SKM-1 (cell line): Measurements from ENCODE around the gene DUSP16.
A peak's percentile ranks its signal among the peaks of the same experiment; 100 is the strongest.

Experiments
- DNase-seq: peaks from one replicate; lab custom pipeline; 2025; ENCODE audit not compliant: unreplicated experiment; lab: John Stamatoyannopoulos, UW

Gene DUSP16

GRCh38 chr12:12445165-12445881 is 117.3 kb downstream of the DUSP16 start:
- DNase-seq, result no peak

GRCh38 chr12:12443431-12443878 is 119.2 kb downstream of the DUSP16 start:
- no peak for DNase-seq

DNA sequence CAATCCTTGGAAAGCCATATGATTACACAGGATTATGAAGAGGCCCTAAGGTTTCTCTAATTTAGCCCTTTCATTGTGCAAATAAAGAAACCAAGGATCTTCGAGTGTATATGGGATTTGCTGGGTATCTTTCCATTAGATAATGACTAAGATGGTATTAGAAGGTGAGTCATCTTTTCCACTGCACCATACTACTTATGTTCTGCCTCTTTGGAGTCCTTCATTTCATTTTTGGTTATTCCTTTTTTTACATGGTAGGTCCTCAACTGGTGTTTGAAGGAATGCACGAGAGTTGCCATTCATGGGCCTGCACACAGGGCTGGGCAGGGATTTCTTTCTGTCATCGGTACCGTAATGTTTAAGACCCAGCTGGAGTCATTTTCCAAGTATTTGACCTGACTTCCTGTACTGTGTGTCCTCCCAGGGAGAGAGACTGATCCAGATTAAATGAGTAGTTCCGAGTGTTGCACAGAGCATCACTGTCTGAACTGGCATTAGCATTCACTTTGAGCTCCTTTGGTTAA is 120.1 kb downstream of the DUSP16 start:
- no peak for DNase-seq

DNA sequence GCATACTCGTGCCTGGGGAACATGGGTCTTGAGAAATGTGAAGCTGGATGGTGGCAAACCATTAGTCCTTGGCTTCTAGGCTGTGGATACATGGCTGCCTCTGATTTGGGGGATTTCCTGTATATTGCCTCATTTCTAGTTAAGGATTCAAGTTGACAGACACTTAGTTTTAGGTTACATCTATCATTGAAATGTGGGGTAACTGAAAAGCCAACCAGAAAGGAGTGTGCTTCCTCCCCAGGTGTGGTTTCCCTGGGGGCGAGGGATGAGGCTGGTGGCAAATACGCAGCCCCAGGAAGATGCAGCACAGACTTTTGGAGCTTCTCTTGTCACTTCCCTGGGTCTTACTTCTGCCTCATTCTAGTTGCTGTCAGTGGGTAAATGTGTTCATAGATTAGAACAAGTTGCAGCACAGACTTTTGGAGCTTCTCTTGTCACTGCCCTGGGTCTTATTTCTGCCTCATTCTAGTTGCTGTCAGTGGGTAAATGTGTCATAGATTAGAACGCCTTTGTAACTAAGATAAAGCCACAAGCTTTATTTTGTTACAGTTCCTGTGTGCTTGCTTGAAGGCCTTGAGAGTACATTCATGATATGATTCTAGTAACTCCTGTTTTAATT is 120.7 kb downstream of the DUSP16 start:
- DNase-seq, result no peak

GRCh38 chr12:12441429-12441807 is 121.2 kb downstream of the DUSP16 start:
- DNase-seq, result no peak

GRCh38 chr12:12440784-12441428 is 121.8 kb downstream of the DUSP16 start:
- no peak for DNase-seq

DNA sequence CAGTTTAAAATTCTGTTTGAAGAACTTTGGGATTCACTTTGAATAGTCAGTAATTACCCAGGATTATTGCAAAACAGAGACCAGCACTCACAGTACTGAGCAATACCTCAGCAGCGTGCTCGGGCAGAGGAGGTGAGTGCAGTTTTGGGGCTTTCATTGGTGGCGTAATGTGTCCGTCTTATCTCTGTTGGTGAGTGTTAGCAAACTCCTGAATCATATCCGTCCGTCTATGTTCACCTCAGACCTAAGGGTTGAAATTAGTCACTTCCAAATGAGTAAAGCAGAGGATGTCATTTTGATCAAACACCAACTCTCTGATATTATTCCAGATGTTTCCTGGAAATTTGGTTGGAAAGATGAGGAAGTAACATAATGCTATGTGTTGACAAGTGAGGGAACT is 123.0 kb downstream of the DUSP16 start:
- peak; percentile 41 for DNase-seq

DNA sequence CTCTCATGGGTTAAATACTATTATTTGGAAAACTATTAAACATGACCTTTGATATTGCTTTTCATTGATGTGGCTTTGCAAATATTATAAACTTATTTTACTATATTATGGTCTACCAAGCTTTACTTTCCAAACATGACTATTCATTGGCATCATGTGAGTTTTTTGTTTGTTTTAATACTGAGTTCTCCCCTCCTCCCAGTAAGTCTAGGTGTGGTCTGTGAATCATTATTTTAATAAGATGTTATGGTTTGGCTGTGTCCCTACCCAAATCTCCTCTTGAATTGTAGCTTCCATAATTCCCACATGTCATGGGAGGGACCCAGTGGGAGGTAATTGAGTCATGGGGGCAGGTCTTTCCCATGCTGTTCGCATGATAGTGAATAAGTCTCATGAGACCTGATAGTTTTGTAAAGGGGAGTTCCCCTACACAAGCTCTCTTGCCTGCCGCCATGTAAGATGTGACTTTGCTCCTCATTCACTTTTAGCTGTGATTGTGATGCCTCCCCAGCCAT is 125.8 kb downstream of the DUSP16 start:
- DNase-seq, result no peak

GRCh38 chr12:12433203-12433731 is 129.4 kb downstream of the DUSP16 start:
- DNase-seq, result no peak

DNA sequence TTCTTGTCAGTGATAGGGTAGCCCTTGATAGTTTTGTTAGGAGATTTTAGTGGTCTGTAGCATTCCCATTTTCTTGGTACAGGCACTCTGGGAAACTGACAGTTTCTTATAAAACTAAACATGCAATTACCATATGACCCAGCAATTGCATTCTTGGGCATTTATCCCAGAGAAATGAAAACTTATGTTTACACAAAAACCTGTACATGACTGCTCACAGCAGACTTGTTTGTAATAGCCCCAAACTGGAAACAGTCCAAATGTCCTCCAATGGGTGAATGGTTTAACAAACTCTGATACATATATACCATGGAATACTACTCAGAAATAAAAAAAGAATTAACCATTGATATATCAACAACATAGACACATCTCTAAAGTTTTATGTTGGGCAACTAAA is 130.3 kb downstream of the DUSP16 start:
- no peak for DNase-seq

DNA sequence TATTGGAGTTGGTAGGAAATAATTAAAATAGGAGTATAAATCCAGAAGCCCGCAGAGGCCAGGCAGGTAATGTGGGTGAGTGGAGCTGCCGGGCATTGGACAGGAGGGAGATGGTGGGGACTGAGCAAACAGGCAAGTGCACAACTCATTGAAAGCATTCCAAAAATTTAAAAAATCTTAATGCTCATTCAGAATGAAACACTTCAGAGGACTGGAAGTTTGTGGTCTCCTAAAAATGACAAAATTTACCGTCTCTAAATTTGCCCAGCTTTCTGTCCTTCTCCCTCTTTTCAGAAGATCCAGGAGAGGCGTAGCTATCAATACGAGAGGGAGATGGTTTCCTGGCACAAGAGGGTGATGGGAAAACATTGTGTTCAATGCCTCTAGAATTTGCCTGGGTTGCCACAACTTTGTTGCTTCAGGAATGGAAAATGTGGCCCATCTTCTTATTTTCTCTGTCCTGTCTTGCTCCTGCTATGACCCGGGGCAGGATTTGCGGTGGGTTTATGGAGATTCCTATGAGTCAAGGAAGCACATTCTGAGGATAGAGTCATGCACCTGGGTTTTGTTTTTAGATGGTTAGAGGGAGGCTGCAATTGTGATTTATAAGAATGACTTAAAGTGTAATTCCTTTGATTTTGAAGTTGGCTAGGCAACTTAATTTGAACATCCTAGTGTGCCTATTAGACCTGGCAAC is 133.6 kb downstream of the DUSP16 start:
- no peak for DNase-seq

DNA sequence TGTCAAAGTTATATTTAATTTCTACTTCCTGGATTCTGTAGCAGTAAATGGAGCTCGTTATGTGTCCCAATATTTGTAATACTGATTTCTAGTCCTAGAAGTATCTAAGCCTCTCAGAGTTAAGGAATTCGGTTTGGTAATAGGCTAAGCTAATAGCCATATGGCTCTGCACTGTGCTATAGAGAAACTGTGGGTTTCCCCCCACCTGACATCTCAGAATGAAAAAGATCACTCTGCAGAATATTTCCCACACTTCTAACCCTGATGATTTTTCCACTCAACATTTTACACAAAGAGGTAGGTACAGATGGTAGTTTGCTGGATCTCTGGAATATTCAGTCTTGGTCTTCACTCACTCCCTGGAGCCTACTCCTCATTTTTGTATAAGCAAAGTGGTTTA is 134.6 kb downstream of the DUSP16 start:
- no peak for DNase-seq

DNA sequence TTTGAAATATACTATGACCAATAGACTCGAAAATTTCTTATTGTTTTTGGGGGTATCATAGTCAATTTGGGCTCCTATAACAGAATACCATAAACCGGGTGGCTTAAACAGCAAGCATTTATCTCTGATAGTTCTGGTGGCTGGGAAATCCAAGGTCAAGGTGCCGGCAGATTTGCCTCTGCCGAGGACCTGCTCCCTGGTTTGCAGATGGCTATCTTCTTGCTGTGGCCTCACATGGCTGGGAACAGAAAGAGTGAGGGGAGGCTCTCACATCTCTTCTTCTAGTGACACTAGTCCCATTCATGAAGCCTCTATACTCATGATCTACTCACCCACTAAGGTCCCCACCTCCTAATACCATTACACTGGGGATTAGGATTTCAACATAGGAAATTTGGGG is 135.1 kb downstream of the DUSP16 start:
- no peak for DNase-seq

DNA sequence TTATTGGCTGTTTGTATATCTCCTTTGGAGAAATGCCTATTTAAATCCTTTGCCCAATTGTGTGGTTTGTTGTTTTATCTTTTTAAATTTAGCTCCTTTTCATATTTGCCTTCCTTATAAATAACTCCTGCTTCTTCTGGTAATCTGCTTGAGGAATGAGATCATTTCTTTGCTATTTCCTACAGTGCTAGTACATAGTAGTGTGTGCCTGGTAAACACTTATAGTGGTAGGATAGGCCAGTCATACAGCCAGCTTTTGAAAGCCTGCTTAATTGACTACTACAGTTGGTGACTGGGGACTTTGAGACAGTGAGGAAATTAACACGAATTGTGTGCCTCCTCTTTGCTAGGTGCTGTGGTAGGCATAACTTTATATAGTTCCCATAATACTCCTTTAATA is 137.0 kb downstream of the DUSP16 start:
- DNase-seq, result no peak

DNA sequence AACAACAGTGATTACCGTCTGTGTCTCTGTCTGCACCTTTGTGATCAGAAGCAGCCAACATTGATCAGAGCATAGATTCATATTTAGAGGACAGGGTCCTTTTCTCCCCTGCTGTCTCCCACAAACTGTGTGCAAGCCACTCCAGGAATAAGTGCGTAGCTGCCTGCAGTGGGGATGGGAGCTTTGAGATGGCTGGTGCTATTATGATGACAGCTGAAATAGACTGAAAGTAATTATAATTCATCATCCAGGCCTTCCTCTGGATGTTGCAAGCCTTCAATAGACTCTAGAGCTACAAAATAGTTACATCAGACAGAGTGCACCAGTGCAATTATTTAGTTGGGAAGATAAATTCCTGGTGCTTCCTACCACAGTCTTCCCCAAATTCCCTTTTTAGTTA is 137.7 kb downstream of the DUSP16 start:
- DNase-seq, result no peak
